PC-3 (cell line): ENCODE data around the gene RNU1-3.
"Not testable (repeated sequence)": the region's sequence is repeated elsewhere in the genome, so short reads cannot be mapped to it uniquely, and the experiment has no call there.

Experiments used
- CTCF ChIP-seq: fragments of 300-600 bp; sonication (generic); conservative IDR thresholded peaks from 2 replicates; pipeline ENCODE4 v1.5.1; 2017; ENCODE audit warnings: antibody characterized with exemption, low read depth, mild to moderate bottlenecking, low read length
- EZH2 ChIP-seq: fragments of 300-600 bp; sonication (generic); IDR thresholded peaks from one replicate; pipeline ENCODE4 v1.6.1; 2017; ENCODE audit warnings: antibody characterized with exemption, mild to moderate bottlenecking, low read length; ENCODE audit not compliant: unreplicated experiment
- EZH2phosphoT487 ChIP-seq: fragments of 300-600 bp; sonication (generic); IDR thresholded peaks from 2 replicates; pipeline ENCODE4 v1.6.1; 2018; ENCODE audit warnings: mild to moderate bottlenecking, antibody characterized with exemption, low read length, borderline replicate concordance

- TF ChIP-seq CTCF, EZH2, EZH2phosphoT487: not testable (repeated sequence)
Observed at GRCh38 chr1:16647179-16648176, 19.3 kb downstream of the RNU1-3 start.
